Heart left ventricle (tissue), 13 donors: ENCODE measurements around the gene PLK3.
"Not testable (repeated sequence)": the region's sequence is repeated elsewhere in the genome, so short reads cannot be mapped to it uniquely, and the experiment has no call there.

Source experiments
- POLR2A ChIP-seq, 2 donors: fragments of 450-650 bp; IDR thresholded peaks; one replicate each; pipeline ENCODE4 v1.6.1; 2017; ENCODE audit warnings: antibody characterized with exemption in 2 of 2, mild to moderate bottlenecking in 2 of 2, moderate library complexity in 2 of 2
- TF ChIP-seq, protein P1 (sequence below), 12 donors: fragments of 200-600 bp; sonication (generic) in 4 of 12; IDR thresholded peaks; one replicate each; pipeline versions ENCODE4 v1.5.0 to v1.8.0; 2018 to 2022; ENCODE audit warnings: antibody characterized with exemption in 12 of 12, mild to moderate bottlenecking in 5 of 12
- donor health status: ischemic (EF 13 %, LVEDD 7.1; RV severe dilation, severe dysfunction).
- donor health status: DM: no; HTN: yes; CAD: no.
- donor health status: DM: no; HTN: no; CAD: no.
- donor health status: ischemic (EF 25% LVEDD 6.9; RV normal size, moderate dysfunction).
- donor health status: ischemic (EF 25% LVEDD 5.7; RV mildly dilated, moderate dysfunction).
- donor health status: ischemic (EF 35%, LVEDD 5.7; RV mildly dilated, moderate dysfunction).
- donor health status: nonischemic (EF 11% LVEDD 7.7; RV severe dilation, severe dysfunction).
- donor health status: DM: yes; HTN: yes; CAD: no.
- donor health status: PGD.
- donor health status: ischemic (EF 29% LVEDD 5.4; RV normal size, mild dysfunction).
- donor health status: nonischemic (EF 23%, LVEDD 6.1; RV moderate dilation, normal function).

- TF ChIP-seq POLR2A (IDR thresholded peaks at IDR 0.05): not testable (repeated sequence)
- TF ChIP-seq, protein P1, sequence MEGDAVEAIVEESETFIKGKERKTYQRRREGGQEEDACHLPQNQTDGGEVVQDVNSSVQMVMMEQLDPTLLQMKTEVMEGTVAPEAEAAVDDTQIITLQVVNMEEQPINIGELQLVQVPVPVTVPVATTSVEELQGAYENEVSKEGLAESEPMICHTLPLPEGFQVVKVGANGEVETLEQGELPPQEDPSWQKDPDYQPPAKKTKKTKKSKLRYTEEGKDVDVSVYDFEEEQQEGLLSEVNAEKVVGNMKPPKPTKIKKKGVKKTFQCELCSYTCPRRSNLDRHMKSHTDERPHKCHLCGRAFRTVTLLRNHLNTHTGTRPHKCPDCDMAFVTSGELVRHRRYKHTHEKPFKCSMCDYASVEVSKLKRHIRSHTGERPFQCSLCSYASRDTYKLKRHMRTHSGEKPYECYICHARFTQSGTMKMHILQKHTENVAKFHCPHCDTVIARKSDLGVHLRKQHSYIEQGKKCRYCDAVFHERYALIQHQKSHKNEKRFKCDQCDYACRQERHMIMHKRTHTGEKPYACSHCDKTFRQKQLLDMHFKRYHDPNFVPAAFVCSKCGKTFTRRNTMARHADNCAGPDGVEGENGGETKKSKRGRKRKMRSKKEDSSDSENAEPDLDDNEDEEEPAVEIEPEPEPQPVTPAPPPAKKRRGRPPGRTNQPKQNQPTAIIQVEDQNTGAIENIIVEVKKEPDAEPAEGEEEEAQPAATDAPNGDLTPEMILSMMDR (IDR thresholded peaks at IDR 0.05): not testable (repeated sequence)
Measured at GRCh38 chr1:44810762-44811105, 10.6 kb downstream of the PLK3 start.
